OCI-LY3 (cell line): ENCODE data around the gene CGREF1.

Experiments
- H2AFZ ChIP-seq: fragments of 200-600, 300-600 bp; shearing (Covaris generic); 2 replicates; pipeline ENCODE4 v1.6.0; 2014; ENCODE audit warnings: antibody characterized with exemption, low read depth, low read length
- H3K27ac ChIP-seq: fragments of 200-600, 300-600 bp; sonication (generic); 2 replicates; pipeline ENCODE4 v1.5.1; 2014; ENCODE audit warnings: mild to moderate bottlenecking, low read length, moderate library complexity, mixed read lengths
- H3K27me3 ChIP-seq: fragments of 200-600, 300-600 bp; sonication (generic); 2 replicates; pipeline ENCODE4 v1.6.1; 2014; ENCODE audit warnings: low read depth, low read length, mixed read lengths
- H3K36me3 ChIP-seq: fragments of 200-600, 300-600 bp; sonication (generic); replicated peaks from 2 replicates; pipeline ENCODE3; 2014; ENCODE audit warnings: low read depth, low read length, mixed read lengths
- H3K4me1 ChIP-seq: fragments of 300-600, 200-600 bp; sonication (generic); 2 replicates; pipeline ENCODE4 v1.6.1; 2014; ENCODE audit warnings: low read length, mixed read lengths
- H3K4me2 ChIP-seq: fragments of 200-600, 300-600 bp; sonication (generic); 2 replicates; pipeline ENCODE4 v1.6.1; 2014; ENCODE audit warnings: low read length, mixed read lengths
- H3K4me3 ChIP-seq: fragments of 300-600, 200-600 bp; sonication (generic); 2 replicates; pipeline ENCODE4 v1.5.1; 2014; ENCODE audit warnings: antibody characterized with exemption, mild to moderate bottlenecking, low read length, moderate library complexity
- H3K79me2 ChIP-seq: fragments of 300-600, 200-600 bp; shearing (Covaris generic); 2 replicates; pipeline ENCODE4 v1.6.1; 2014; ENCODE audit warnings: mild to moderate bottlenecking, low read length, mixed read lengths
- H3K9ac ChIP-seq: fragments of 300-600, 200-600 bp; shearing (Covaris generic); 2 replicates; pipeline ENCODE4 v1.6.0; 2014; ENCODE audit warnings: mild to moderate bottlenecking, low read length, moderate library complexity
- H3K9me3 ChIP-seq: fragments of 200-600, 300-600 bp; shearing (Covaris generic); 2 replicates; pipeline ENCODE4 v1.6.1; 2014; ENCODE audit warnings: low read length, mixed read lengths; ENCODE audit not compliant: insufficient read depth
- H4K20me1 ChIP-seq: fragments of 200-600, 300-600 bp; sonication (generic); 2 replicates; pipeline ENCODE4 v1.6.1; 2016; ENCODE audit warnings: low read length, mixed read lengths; ENCODE audit not compliant: insufficient read depth
- EZH2phosphoT487 ChIP-seq: fragments of 200-600 bp; shearing (Covaris generic); IDR thresholded peaks from 2 replicates; pipeline ENCODE4 v1.6.1; 2018; ENCODE audit warnings: antibody characterized with exemption, mixed run types, low read depth
- TF ChIP-seq, protein P1 (sequence below): fragments of 200-600, 300-600 bp; sonication (generic); IDR thresholded peaks from 2 replicates; pipeline ENCODE4 v1.5.1; 2014; ENCODE audit warnings: antibody characterized with exemption, low read length, low read depth

The CGREF1 gene

DNA sequence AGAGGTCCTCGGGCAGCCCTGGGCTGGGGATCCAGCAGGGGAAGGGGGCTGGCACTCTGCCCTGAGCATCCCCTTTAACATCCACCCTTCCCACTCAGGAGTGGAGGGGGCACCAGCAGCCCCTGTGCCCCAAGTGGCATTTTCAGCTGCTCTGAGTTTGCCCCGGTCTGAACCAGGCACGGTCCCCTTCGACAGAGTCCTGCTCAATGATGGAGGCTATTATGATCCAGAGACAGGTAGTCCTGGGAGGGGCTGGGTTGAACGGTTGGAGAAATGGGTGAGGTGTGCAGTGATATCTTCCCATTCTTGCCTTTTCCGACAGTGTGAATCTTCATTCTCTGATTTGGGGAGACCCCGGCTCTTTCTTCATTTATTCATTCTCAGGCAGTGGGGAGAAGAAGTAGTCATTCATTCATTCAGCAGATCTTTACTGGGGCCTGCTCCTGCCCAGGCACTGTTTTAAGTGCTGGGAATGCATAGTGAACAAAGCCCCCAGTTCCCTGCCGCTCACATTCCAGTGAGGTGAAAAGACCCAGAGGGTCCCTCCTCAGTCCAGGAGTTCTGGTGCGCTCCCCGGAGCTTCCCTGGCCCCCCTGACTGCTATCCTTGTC lies 33.8 kb downstream of the CGREF1 start:
- no peaks in the 10 kb centered on the region for H3K27me3 ChIP-seq
- H3K36me3 ChIP-seq = no peaks in the 10 kb centered on the region
- TF ChIP-seq, protein P1, sequence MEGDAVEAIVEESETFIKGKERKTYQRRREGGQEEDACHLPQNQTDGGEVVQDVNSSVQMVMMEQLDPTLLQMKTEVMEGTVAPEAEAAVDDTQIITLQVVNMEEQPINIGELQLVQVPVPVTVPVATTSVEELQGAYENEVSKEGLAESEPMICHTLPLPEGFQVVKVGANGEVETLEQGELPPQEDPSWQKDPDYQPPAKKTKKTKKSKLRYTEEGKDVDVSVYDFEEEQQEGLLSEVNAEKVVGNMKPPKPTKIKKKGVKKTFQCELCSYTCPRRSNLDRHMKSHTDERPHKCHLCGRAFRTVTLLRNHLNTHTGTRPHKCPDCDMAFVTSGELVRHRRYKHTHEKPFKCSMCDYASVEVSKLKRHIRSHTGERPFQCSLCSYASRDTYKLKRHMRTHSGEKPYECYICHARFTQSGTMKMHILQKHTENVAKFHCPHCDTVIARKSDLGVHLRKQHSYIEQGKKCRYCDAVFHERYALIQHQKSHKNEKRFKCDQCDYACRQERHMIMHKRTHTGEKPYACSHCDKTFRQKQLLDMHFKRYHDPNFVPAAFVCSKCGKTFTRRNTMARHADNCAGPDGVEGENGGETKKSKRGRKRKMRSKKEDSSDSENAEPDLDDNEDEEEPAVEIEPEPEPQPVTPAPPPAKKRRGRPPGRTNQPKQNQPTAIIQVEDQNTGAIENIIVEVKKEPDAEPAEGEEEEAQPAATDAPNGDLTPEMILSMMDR = no peak
- TF ChIP-seq EZH2phosphoT487 = no peak
- peak overlapping the region; percentile 70 for H3K9ac ChIP-seq
- H3K4me1 ChIP-seq = peaks cover 21% of the 10 kb centered on the region
- H3K9me3 ChIP-seq = no peaks in the 10 kb centered on the region
- H2AFZ ChIP-seq = 0 out of 2 replicates have a peak overlapping the region, but pooled peaks have one; percentile 27
- peak overlapping the region; percentile 77 for H3K4me3 ChIP-seq
- H3K79me2 ChIP-seq = no peaks in the 10 kb centered on the region
- no peaks in the 10 kb centered on the region for H4K20me1 ChIP-seq
- H3K27ac ChIP-seq = no peak overlapping the region
- peak overlapping the region; percentile 96 for H3K4me2 ChIP-seq

DNA sequence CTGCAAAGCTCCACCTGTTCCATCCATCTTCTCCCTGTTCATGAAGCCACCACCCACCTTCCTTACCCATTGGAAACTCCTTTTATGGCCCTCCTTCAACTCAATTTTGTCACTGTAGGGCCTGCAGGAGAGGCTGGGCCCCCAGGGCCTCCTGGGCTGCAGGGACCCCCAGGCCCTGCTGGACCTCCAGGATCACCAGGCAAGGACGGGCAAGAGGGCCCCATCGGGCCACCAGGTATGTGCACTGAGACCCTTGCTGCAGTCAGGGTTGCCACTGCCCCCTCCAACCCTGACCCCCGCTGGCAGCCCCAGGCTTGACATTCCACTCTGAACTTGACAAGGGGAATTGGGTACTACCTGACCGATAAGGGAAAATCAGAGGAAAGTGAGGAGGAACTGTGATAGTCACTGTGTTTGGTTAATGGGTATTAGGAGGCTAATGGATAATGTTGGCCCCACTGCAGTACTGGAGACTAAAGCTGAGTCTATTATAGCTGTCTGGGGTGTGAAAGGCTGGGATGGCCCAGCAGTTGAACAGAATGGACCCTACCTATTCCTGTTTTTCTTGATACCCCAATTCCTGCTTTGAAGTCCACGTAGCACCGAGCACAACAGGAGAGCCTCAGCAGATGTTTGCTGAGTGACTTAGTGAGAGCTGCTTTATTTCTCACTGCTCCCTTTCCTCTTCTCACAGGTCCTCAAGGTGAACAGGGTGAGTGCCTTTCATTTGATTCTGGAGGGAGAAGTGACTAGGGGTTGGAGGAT lies 34.4 kb downstream of the CGREF1 start:
- Histone ChIP-seq H4K20me1 (no peaks in the 10 kb centered on the region), H3K4me3 (no peak overlapping the region), H3K79me2 (no peaks in the 10 kb centered on the region), H3K27me3 (no peaks in the 10 kb centered on the region), H3K27ac (no peak overlapping the region), H3K9me3 (no peaks in the 10 kb centered on the region), H3K9ac (no peak overlapping the region), H2AFZ (no peak overlapping the region), H3K4me2 (no peak overlapping the region), H3K36me3 (no peaks in the 10 kb centered on the region), H3K4me1 (peaks cover 21% of the 10 kb centered on the region)
- TF ChIP-seq, protein P1 = no peak
- TF ChIP-seq EZH2phosphoT487 = no peak

DNA sequence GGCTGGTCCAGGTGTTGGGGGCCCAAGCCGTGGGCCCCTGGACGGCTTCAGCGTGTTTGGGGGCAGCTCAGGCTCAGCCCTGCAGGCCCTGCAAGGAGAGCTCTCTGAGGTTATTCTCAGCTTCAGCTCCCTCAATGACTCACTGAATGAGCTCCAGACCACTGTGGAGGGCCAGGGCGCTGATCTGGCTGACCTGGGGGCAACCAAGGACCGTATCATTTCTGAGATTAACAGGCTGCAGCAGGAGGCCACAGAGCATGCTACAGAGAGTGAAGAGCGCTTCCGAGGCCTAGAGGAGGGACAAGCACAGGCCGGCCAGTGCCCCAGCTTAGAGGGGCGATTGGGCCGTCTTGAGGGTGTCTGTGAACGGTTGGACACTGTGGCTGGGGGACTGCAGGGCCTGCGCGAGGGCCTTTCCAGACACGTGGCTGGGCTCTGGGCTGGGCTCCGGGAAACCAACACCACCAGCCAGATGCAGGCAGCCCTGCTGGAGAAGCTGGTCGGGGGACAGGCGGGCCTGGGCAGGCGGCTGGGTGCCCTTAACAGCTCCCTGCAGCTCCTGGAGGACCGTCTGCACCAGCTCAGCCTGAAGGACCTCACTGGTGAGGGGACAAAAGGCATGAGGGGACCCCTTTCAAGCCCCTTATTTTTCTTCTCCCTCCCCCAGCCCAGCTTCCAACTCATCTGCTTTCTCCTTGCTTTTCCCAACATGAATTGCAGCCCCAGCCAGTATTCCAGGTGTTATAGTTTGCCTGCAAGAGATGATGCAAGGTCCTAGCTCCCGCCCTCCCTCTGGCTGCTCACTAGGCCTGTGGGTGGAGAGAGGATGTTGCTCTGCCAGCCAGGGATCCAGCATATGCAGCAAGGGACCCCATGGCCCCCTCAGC lies 35.3 kb downstream of the CGREF1 start:
- Histone ChIP-seq H2AFZ (no peak overlapping the region), H3K79me2 (no peaks in the 10 kb centered on the region), H3K4me2 (no peak overlapping the region), H3K4me3 (no peak overlapping the region), H3K36me3 (no peaks in the 10 kb centered on the region), H3K27me3 (no peaks in the 10 kb centered on the region), H3K9ac (no peak overlapping the region), H3K4me1 (peaks cover 21% of the 10 kb centered on the region), H4K20me1 (no peaks in the 10 kb centered on the region), H3K27ac (no peak overlapping the region), H3K9me3 (no peaks in the 10 kb centered on the region)
- no peak for TF ChIP-seq EZH2phosphoT487
- TF ChIP-seq, protein P1 = no peak
